HEK293 (cell line): ENCODE data around the gene PRCD.

Source experiments
- BCL11B ChIP-seq: fragments of 450-650 bp; formaldehyde crosslinking; IDR thresholded peaks from 2 replicates; pipeline ENCODE4 v1.5.1; 2016; ENCODE audit warnings: low read depth, missing biosample characterization, missing genetic modification characterization
- KLF7 ChIP-seq: fragments of 450-650 bp; formaldehyde crosslinking; IDR thresholded peaks from 2 replicates; pipeline ENCODE4 v1.5.1; 2016; ENCODE audit warnings: missing biosample characterization, missing genetic modification characterization, borderline replicate concordance
- MYNN ChIP-seq: fragments of 450-650 bp; formaldehyde crosslinking; IDR thresholded peaks from 2 replicates; pipeline ENCODE4 v1.5.1; 2016; ENCODE audit warnings: missing biosample characterization, missing genetic modification characterization, borderline replicate concordance
- OSR2 ChIP-seq: fragments of 450-650 bp; formaldehyde crosslinking; IDR thresholded peaks from 2 replicates; pipeline ENCODE4 v1.5.1; 2016; ENCODE audit warnings: missing biosample characterization, missing genetic modification characterization
- REST ChIP-seq: fragments of 450-650 bp; formaldehyde crosslinking; IDR thresholded peaks from 2 replicates; pipeline ENCODE4 v1.5.1; 2016; ENCODE audit warnings: missing biosample characterization, missing genetic modification characterization
- YY2 ChIP-seq: fragments of 450-650 bp; formaldehyde crosslinking; IDR thresholded peaks from 2 replicates; pipeline ENCODE4 v1.5.1; 2016; ENCODE audit warnings: missing biosample characterization, missing genetic modification characterization
- ZBTB17 ChIP-seq: fragments of 450-650 bp; formaldehyde crosslinking; IDR thresholded peaks from 2 replicates; pipeline ENCODE4 v1.5.1; 2016; ENCODE audit warnings: missing biosample characterization, missing genetic modification characterization
- ZFP3 ChIP-seq: fragments of 450-650 bp; formaldehyde crosslinking; IDR thresholded peaks from 2 replicates; pipeline ENCODE4 v1.5.1; 2016; ENCODE audit warnings: low read depth, missing biosample characterization, missing genetic modification characterization
- ZNF133 ChIP-seq: fragments of 450-650 bp; formaldehyde crosslinking; IDR thresholded peaks from 2 replicates; pipeline ENCODE4 v1.5.1; 2016; ENCODE audit warnings: missing biosample characterization, missing genetic modification characterization
- ZNF148 ChIP-seq: fragments of 450-650 bp; formaldehyde crosslinking; IDR thresholded peaks from 2 replicates; pipeline ENCODE4 v1.5.0; 2017; ENCODE audit warnings: missing biosample characterization, missing genetic modification characterization, borderline replicate concordance
- ZNF24 ChIP-seq: fragments of 450-650 bp; formaldehyde crosslinking; IDR thresholded peaks from 2 replicates; pipeline ENCODE4 v1.5.1; 2016; ENCODE audit warnings: missing biosample characterization, missing genetic modification characterization
- ZNF302 ChIP-seq: fragments of 450-650 bp; formaldehyde crosslinking; IDR thresholded peaks from 2 replicates; pipeline ENCODE4 v1.5.1; 2016; ENCODE audit warnings: missing biosample characterization, missing genetic modification characterization, low read depth
- ZNF513 ChIP-seq: fragments of 450-650 bp; IDR thresholded peaks from 2 replicates; pipeline ENCODE4 v1.5.1; 2018; ENCODE audit warnings: missing biosample characterization, missing genetic modification characterization
- ZNF518A ChIP-seq: fragments of 450-650 bp; formaldehyde crosslinking; conservative IDR thresholded peaks from 2 replicates; pipeline ENCODE4 v1.5.1; 2016; ENCODE audit warnings: low read depth, missing biosample characterization, missing genetic modification characterization
- ZNF521 ChIP-seq: fragments of 450-650 bp; formaldehyde crosslinking; IDR thresholded peaks from 2 replicates; pipeline ENCODE4 v1.5.1; 2017; ENCODE audit warnings: missing biosample characterization, mild to moderate bottlenecking, missing genetic modification characterization
- ZNF585B ChIP-seq: fragments of 450-650 bp; formaldehyde crosslinking; IDR thresholded peaks from 2 replicates; pipeline ENCODE4 v1.5.1; 2016; ENCODE audit warnings: missing biosample characterization, missing genetic modification characterization
- ZNF623 ChIP-seq: fragments of 450-650 bp; formaldehyde crosslinking; IDR thresholded peaks from 2 replicates; pipeline ENCODE4 v1.5.1; 2016; ENCODE audit warnings: missing biosample characterization, missing genetic modification characterization
- ZNF658 ChIP-seq: fragments of 450-650 bp; formaldehyde crosslinking; IDR thresholded peaks from 2 replicates; pipeline ENCODE4; 2016; ENCODE audit warnings: missing biosample characterization, missing genetic modification characterization
- ZNF785 ChIP-seq: fragments of 450-650 bp; formaldehyde crosslinking; IDR thresholded peaks from 2 replicates; pipeline ENCODE4 v1.5.1; 2016; ENCODE audit warnings: missing biosample characterization, missing genetic modification characterization
- ZSCAN23 ChIP-seq: fragments of 450-650 bp; formaldehyde crosslinking; IDR thresholded peaks from 2 replicates; pipeline ENCODE4 v1.5.1; 2016; ENCODE audit warnings: missing biosample characterization, missing genetic modification characterization
- ZSCAN30 ChIP-seq: fragments of 450-650 bp; IDR thresholded peaks from 2 replicates; pipeline ENCODE4 v1.5.1; 2018; ENCODE audit warnings: missing biosample characterization, mild to moderate bottlenecking, missing genetic modification characterization, moderate library complexity
- TF ChIP-seq, protein P1 (sequence below): fragments of 450-650 bp; formaldehyde crosslinking; IDR thresholded peaks from 2 replicates; pipeline ENCODE4 v1.5.1; 2016; ENCODE audit warnings: missing biosample characterization, missing genetic modification characterization
- TF ChIP-seq, protein P2 (sequence below): fragments of 450-650 bp; formaldehyde crosslinking; IDR thresholded peaks from 2 replicates; pipeline ENCODE4 v1.5.1; 2016; ENCODE audit warnings: missing biosample characterization, missing genetic modification characterization
- TF ChIP-seq, protein P3 (sequence below): fragments of 450-650 bp; formaldehyde crosslinking; IDR thresholded peaks from 2 replicates; pipeline ENCODE4 v1.5.1; 2016; ENCODE audit warnings: missing biosample characterization, missing genetic modification characterization

PRCD gene

GRCh38 chr17:76499267-76499667, 40.6 kb upstream of the PRCD start (continued):
- TF ChIP-seq, protein P1, sequence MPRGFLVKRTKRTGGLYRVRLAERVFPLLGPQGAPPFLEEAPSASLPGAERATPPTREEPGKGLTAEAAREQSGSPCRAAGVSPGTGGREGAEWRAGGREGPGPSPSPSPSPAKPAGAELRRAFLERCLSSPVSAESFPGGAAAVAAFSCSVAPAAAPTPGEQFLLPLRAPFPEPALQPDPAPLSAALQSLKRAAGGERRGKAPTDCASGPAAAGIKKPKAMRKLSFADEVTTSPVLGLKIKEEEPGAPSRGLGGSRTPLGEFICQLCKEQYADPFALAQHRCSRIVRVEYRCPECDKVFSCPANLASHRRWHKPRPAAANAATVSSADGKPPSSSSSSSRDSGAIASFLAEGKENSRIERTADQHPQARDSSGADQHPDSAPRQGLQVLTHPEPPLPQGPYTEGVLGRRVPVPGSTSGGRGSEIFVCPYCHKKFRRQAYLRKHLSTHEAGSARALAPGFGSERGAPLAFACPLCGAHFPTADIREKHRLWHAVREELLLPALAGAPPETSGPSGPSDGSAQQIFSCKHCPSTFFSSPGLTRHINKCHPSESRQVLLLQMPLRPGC (tag by site-specific recombination), result 0 out of 2 replicates have a peak, but pooled peaks have one; percentile 37
- TF ChIP-seq ZNF148, result no peak
- TF ChIP-seq, protein P2, sequence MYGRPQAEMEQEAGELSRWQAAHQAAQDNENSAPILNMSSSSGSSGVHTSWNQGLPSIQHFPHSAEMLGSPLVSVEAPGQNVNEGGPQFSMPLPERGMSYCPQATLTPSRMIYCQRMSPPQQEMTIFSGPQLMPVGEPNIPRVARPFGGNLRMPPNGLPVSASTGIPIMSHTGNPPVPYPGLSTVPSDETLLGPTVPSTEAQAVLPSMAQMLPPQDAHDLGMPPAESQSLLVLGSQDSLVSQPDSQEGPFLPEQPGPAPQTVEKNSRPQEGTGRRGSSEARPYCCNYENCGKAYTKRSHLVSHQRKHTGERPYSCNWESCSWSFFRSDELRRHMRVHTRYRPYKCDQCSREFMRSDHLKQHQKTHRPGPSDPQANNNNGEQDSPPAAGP, result peak; percentile 53; the same call in 1 of the 2 replicates
- TF ChIP-seq ZBTB17 (tag by site-specific recombination), result no peak
- TF ChIP-seq ZNF518A (tag by site-specific recombination), result no peak
- no peak for TF ChIP-seq ZSCAN23 (tag by site-specific recombination)
- no peak for TF ChIP-seq ZNF521 (tag by site-specific recombination)
- no peak for TF ChIP-seq ZNF24 (tag by site-specific recombination)
- no peak for TF ChIP-seq YY2 (tag by site-specific recombination)
- no peak for TF ChIP-seq ZSCAN30
- no peak for TF ChIP-seq KLF7 (tag by site-specific recombination)
- TF ChIP-seq ZFP3 (tag by site-specific recombination), result no peak
- no peak for TF ChIP-seq ZNF623 (tag by site-specific recombination)
- TF ChIP-seq ZNF585B (tag by site-specific recombination), result no peak
- TF ChIP-seq, protein P3, sequence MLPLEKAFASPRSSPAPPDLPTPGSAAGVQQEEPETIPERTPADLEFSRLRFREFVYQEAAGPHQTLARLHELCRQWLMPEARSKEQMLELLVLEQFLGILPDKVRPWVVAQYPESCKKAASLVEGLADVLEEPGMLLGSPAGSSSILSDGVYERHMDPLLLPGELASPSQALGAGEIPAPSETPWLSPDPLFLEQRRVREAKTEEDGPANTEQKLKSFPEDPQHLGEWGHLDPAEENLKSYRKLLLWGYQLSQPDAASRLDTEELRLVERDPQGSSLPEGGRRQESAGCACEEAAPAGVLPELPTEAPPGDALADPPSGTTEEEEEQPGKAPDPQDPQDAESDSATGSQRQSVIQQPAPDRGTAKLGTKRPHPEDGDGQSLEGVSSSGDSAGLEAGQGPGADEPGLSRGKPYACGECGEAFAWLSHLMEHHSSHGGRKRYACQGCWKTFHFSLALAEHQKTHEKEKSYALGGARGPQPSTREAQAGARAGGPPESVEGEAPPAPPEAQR (tag by site-specific recombination), result no peak
- TF ChIP-seq ZNF513 (tag by site-specific recombination), result no peak
- no peak for TF ChIP-seq ZNF785 (tag by site-specific recombination)
- no peak for TF ChIP-seq ZNF302 (tag by site-specific recombination)
- no peak for TF ChIP-seq BCL11B (tag by site-specific recombination)
- no peak for TF ChIP-seq ZNF133 (tag by site-specific recombination)
- TF ChIP-seq OSR2 (tag by site-specific recombination), result peak; percentile 30; the same call in 1 of the 2 replicates
- TF ChIP-seq REST, result no peak
- no peak for TF ChIP-seq ZNF658
- TF ChIP-seq MYNN (tag by site-specific recombination), result no peak
